NCI-H2029 (cell line): Measurements from ENCODE around the gene PDZD7.

Experiments used
- DNase-seq: peaks from one replicate; lab custom pipeline; 2025; lab: John Stamatoyannopoulos, UW

Gene PDZD7

DNA sequence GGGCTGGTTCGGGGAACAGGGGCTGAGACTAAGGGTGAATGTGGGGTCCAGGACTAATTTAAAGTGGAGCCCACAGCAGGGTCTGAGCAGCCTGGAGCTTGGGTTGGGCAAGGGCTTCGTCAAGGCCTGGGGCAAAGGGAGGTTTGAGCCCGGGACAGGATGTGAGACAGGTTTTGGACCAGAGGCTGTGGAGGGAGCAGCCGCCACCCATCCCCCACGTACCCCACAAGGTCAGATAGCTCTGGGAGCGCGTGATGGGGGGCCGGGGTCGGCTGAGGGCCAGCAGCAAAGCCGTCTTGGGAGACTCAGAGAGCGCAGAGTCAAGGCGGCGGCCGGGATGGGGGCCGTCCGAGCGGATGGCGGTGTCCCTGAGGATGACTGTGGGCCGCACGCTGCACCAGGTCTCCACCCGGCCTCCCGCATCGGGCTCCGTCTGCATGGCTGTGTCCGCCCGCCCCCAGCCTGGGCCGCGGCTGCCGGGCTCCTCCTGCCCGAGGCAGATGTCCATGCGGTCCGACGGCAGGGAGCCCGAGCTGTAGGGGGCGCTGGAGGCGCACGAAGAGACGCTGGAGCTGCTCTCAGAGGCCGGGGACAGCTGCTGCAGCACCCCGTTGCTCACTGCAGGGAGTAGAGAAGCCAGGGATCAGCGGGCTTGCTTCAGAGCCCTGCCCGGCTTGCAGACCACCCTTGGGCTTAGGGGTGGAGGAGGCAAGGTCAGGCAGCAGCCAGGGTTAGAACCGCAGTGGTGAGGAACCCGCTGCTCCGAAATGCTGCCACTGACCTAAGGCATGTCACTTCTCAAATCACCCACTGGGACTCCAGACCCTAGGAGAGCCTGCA lies 12.1 kb downstream of the PDZD7 start:
- DNase-seq: peak; percentile 10

DNA sequence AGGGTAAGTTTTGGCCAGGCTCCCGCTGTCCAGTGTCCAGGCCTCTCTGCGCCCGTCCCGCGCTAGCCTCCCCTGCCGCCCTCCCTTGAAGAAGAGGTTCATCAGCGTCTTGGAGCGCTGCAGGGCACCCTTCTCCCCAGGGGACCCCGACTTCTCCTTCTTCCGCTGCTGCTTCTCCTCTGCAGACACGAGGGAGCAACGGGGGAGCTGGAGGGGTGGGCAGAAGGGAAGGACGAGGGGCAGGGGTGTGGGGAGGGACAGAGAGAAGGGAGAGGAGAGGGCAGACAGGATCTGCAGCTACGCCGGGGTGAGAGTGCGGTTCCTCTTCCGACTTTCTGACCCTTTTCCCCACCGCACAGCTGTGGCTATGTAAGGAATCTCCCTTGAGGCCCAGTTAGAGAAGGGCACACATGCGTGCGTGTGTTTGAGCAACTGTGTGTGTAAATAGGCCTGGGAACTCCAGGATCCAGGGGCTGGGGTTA lies 12.8 kb downstream of the PDZD7 start:
- no peak for DNase-seq

GRCh38 chr10:101016814-101017213 lies 14.1 kb downstream of the PDZD7 start:
- DNase-seq: no peak

DNA sequence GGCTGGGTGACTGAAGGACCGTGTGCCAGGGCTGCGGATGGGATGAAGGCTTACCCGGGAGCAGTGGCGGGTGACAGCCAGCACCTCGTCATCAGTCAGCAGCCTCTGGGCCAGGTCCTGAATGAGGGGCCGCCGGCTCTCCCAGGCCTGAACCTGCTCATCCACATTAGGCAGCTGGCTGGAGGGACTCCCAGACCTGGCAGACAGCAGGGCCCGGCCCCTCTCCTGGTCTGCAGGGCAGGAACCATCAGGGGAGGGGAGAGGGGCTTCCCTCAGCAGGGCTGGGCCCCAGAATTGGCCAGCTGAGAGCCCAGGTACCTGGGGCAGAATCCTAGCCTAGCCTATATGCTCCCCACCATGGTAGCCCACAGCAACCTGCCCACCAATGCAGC lies 15.4 kb downstream of the PDZD7 start:
- no peak for DNase-seq

- no peak for DNase-seq
These were observed 15.9 kb downstream of the PDZD7 start for GRCh38 chr10:101014966-101015581.

GRCh38 chr10:101014230-101014884 lies 16.6 kb downstream of the PDZD7 start:
- no peak for DNase-seq

- DNase-seq: no peak
These were observed 17.5 kb downstream of the PDZD7 start for GRCh38 chr10:101013365-101013825.

DNA sequence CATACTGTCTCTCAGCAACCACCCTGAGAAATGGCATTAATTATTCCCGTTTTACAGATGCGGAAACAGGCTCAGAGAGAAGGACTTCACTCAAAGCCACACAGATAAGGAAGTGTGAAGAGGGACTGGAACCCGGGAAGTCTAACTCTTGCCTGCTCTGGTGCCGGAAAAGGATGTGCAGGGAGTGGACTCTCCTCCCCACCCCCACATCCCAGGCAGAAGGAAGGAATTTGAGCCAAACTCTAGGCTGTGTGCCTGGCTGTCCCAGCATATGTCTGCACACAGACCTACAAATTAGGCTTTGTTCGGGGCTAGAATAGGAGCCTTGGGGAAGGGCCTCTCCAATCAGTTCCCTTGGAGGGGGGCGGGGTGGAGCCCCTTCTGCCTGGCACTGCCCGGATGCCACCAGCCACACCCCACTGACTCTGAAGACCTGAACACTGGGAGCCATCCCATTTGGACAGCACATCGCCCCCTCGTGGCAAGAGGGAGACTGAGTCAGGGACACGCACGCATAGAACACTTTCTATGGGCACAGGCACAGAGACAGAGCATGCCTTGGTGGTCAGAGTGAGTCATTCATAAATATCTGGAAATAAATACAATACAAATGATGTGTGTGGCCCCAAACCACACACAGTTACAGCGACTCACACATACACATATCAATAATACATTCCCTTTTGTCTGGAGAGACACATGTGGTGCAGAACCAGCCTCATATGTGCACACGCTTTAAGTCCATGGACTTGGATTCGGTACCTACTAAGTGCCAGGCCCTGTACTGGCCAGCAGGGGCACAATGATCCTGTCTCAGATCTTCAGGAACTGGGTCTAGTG lies 18.2 kb downstream of the PDZD7 start:
- DNase-seq: peak; percentile 18

GRCh38 chr10:101011517-101012423 lies 19.2 kb downstream of the PDZD7 start:
- DNase-seq: no peak

- no peak for DNase-seq
These were observed 20.6 kb downstream of the PDZD7 start for GRCh38 chr10:101010329-101010728.

- DNase-seq: no peak
These were observed 22.0 kb downstream of the PDZD7 start for GRCh38 chr10:101008823-101009423.

DNA sequence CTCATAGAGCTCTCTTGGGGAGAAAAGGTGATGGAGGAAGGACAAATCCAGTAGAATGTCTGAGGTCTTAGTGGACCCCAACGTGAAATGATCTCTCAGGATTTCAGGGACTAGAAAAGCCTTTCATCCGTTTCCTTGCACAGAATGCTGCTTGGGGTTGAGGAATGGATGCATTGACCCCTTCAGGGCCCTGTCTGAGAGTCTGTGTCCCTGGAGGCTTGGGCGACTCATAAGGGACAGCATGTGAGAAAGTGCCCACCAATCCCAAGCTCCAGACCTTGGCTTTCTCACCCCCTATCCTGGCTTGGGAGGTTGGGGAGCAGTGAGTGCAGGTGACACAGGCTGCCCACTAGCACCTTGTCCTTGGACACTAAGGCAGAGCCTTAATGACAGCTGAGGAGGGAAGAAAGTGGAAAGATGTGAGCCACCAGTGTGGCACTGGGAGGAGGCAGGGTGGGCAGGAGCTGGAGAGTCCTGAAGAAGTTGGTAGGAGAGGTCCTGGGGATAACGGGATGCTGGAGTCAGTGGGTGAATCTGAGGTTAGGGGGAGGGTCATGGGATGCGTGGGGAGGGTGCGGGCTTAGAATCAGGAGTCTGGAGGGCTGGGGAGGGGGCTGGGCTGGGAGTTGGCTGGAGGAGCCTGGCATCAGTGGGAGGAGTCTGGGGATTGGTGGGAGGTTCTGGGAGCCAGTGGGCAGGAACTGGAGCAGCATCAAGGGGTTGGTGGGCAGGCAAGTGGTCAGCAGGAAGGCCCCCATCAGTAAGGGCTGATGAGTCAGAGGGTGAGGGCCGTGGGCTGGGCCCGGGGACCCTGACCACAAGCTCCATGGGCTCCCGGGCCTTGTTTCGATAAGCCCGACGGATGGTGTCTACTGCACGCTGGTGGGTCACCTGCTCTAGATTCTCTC lies 22.8 kb downstream of the PDZD7 start:
- DNase-seq: no peak

- no peak for DNase-seq
These were observed 23.7 kb downstream of the PDZD7 start for GRCh38 chr10:101007099-101007711.

- no peak for DNase-seq
These were observed 24.3 kb downstream of the PDZD7 start for GRCh38 chr10:101006593-101007098.

- DNase-seq: no peak
These were observed 24.9 kb downstream of the PDZD7 start for GRCh38 chr10:101005869-101006567.

DNA sequence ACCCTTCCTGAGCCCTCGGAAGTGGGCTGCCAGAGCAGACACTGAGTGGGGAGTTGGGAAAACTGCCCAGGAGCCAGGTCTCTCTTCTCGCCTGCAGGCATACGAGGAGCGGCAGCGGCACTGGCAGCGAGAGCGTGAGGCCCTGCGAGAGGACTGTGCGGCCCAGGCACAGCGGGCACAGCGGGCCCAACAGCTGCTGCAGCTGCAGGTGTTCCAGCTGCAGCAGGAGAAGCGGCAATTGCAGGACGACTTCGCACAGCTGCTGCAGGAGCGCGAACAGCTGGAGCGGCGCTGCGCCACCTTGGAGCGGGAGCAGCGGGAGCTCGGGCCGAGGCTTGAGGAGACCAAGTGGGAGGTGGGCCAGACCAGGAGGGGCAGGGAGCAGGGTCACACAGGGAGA lies 25.6 kb downstream of the PDZD7 start:
- no peak for DNase-seq

- no peak for DNase-seq
These were observed 27.2 kb downstream of the PDZD7 start for GRCh38 chr10:101003639-101004206.

- DNase-seq: no peak
These were observed 28.5 kb downstream of the PDZD7 start for GRCh38 chr10:101002456-101002855.
